PFSK-1 (cell line): ENCODE results near the gene UHRF2.

ENCODE experiments used
- FOXP2 ChIP-seq: optimal IDR thresholded peaks from 2 replicates; pipeline ENCODE3; 2011; ENCODE audit warnings: borderline replicate concordance, control low read depth, inconsistent platforms; ENCODE audit not compliant: insufficient read depth; ENCODE audit errors: extremely low read length, extremely low read depth
- POLR2AphosphoS5 ChIP-seq: IDR thresholded peaks from 2 replicates; pipeline ENCODE4 v1.6.1; 2012; ENCODE audit warnings: low read depth, mild to moderate bottlenecking, control low read depth, low read length, moderate library complexity
- REST ChIP-seq, 2 experiments: IDR thresholded peaks; 2 replicates each; pipeline versions ENCODE4 v1.6.1 to v1.8.0; 2011 to 2012; ENCODE audit warnings: low read depth in 2 of 2, low read length in 2 of 2, control low read depth in 1 of 2, inconsistent platforms in 1 of 2, mild to moderate bottlenecking in 1 of 2, moderate library complexity in 1 of 2; ENCODE audit not compliant: insufficient read depth in 1 of 2
- SIN3A ChIP-seq: IDR thresholded peaks from 2 replicates; pipeline ENCODE4 v1.6.1; 2012; ENCODE audit warnings: mild to moderate bottlenecking, low read length, moderate library complexity, borderline replicate concordance; ENCODE audit not compliant: insufficient read depth
- TAF1 ChIP-seq: IDR thresholded peaks from 2 replicates; pipeline ENCODE4 v1.6.1; 2012; ENCODE audit warnings: low read length, control low read depth, borderline replicate concordance; ENCODE audit not compliant: insufficient read depth

UHRF2 gene

GRCh38 chr9:6383551-6384225, 29.3 kb upstream of the UHRF2 start:
- TF ChIP-seq POLR2AphosphoS5 (no peak), TAF1 (no peak), FOXP2 (no peak), SIN3A (no peak), REST (IDR thresholded peaks at IDR 0.05; ENCODE audit: insufficient read depth in 1 of 2, low read depth in 2 of 2, low read length in 2 of 2) (no peak)

DNA sequence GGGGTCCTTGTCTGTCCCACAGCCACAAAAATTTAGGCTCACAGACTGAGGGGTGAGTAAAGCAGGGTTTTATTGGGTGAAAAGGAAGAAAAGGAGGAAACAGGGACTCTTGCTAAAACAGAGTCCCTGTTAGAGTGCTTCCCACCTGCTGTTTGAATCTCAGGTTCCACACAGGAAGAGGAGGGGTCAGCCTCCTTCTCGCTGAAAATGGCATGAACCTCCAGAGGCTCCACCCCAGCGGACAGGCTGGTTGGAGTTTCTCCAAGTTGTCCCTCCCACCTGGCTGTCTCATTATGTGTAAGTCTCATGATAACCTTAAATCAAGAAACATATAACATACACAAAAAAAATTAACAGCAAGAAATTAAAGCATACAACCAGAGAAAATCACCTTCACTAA, 28.3 kb upstream of the UHRF2 start:
- no peak for TF ChIP-seq POLR2AphosphoS5
- no peak for TF ChIP-seq REST (IDR thresholded peaks at IDR 0.05; ENCODE audit: insufficient read depth in 1 of 2, low read depth in 2 of 2, low read length in 2 of 2)
- TF ChIP-seq TAF1, result no peak
- TF ChIP-seq FOXP2, result no peak
- no peak for TF ChIP-seq SIN3A

GRCh38 chr9:6399071-6399470, 13.9 kb upstream of the UHRF2 start:
- no peak for TF ChIP-seq POLR2AphosphoS5
- no peak for TF ChIP-seq REST (IDR thresholded peaks at IDR 0.05; ENCODE audit: insufficient read depth in 1 of 2, low read depth in 2 of 2, low read length in 2 of 2)
- TF ChIP-seq SIN3A, result no peak
- no peak for TF ChIP-seq TAF1
- no peak for TF ChIP-seq FOXP2

GRCh38 chr9:6405371-6405770, 7.6 kb upstream of the UHRF2 start:
- TF ChIP-seq FOXP2 (no peak), REST (IDR thresholded peaks at IDR 0.05; ENCODE audit: insufficient read depth in 1 of 2, low read depth in 2 of 2, low read length in 2 of 2) (no peak), POLR2AphosphoS5 (no peak), SIN3A (no peak), TAF1 (no peak)

DNA sequence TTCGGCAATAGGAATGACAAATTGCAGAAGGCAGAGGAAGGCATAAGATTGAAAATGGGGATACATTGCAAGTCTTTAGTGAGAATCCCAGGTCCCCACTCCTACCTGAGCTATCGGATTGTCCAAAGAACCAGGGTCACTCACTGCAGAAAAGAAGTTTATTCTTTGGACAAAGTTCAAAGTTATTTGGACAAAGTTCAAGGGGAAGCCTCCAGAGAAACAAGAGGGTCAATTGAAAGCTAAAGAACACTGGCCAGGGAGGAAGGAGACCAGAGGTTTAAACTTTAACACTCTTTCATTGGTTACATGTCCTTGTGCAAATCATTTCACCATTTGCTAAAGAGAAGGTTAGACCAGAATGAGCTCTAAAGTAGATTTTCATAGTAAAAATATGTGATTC, 5.2 kb upstream of the UHRF2 start:
- TF ChIP-seq TAF1 (no peak), REST (IDR thresholded peaks at IDR 0.05; ENCODE audit: insufficient read depth in 1 of 2, low read depth in 2 of 2, low read length in 2 of 2) (no peak), SIN3A (no peak), POLR2AphosphoS5 (no peak)
